Fibroblast of skin of back (primary cell): ENCODE results near the gene SNRNP25.
A peak's percentile ranks its signal among the peaks of the same experiment; 100 is the strongest.

Source experiments
- DNase-seq: peaks from one replicate; pipeline ENCODE4 v3.0.0-alpha.2; 2013

SNRNP25 gene

DNA sequence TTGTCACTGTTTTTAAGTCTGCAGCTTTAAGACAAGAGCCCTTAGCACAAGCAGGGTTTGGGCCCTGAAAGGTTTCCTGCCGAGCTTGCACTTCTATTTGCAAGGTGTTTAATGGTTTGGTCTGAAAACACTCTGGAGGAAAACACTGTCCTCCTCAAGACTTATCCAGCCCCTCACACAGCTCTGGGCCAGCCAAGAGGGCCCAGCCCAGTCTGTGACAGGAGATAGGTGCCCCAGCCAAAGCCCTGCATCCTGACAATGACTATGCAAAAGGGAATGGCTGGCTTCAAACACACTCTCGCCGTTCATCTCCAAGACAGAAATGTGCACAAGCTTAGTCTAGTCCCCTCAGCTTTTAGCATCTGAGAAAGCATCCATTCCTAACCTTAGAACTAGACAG lies 51.3 kb downstream of the SNRNP25 start:
- no peak for DNase-seq

GRCh38 chr16:105521-105920 lies 51.9 kb downstream of the SNRNP25 start:
- DNase-seq: no peak

GRCh38 chr16:106623-107324 lies 53.1 kb downstream of the SNRNP25 start:
- DNase-seq: peak; percentile 71
